GM18873 (cell line): ENCODE data around the gene ERCC4.

Experiments
- ATAC-seq: cut with Tn5 transposase; IDR thresholded peaks from one replicate; pipeline ENCODE4 v1.9.1; 2021; ENCODE audit warnings: mild to moderate bottlenecking, moderate library complexity, moderate number of reproducible peaks; ENCODE audit not compliant: unreplicated experiment, low FRiP score

The ERCC4 gene

GRCh38 chr16:13909872-13910303, 10.1 kb upstream of the ERCC4 start:
- no peak for ATAC-seq

GRCh38 chr16:13911306-13911705, 8.6 kb upstream of the ERCC4 start:
- no peak for ATAC-seq

- ATAC-seq, result no peak
Measured at GRCh38 chr16:13911871-13912270, 8.1 kb upstream of the ERCC4 start.

GRCh38 chr16:13912891-13913290, 7.1 kb upstream of the ERCC4 start:
- ATAC-seq, result no peak

GRCh38 chr16:13913374-13914292, 6.3 kb upstream of the ERCC4 start:
- ATAC-seq, result no peak

GRCh38 chr16:13915033-13915635, 4.8 kb upstream of the ERCC4 start:
- ATAC-seq, result no peak

- ATAC-seq, result no peak
Measured at GRCh38 chr16:13919330-13919682, 648 bp upstream of the ERCC4 start.

- no peak for ATAC-seq
Measured at GRCh38 chr16:13920510-13920818, 510 bp downstream of the ERCC4 start.

GRCh38 chr16:13921328-13921727, 1.4 kb downstream of the ERCC4 start:
- no peak for ATAC-seq

GRCh38 chr16:13923703-13924298, 3.8 kb downstream of the ERCC4 start:
- no peak for ATAC-seq

- no peak for ATAC-seq
Measured at GRCh38 chr16:13926464-13926863, 6.5 kb downstream of the ERCC4 start.

- ATAC-seq, result no peak
Measured at GRCh38 chr16:13926891-13927290, 6.9 kb downstream of the ERCC4 start.

- no peak for ATAC-seq
Measured at GRCh38 chr16:13928646-13929045, 8.7 kb downstream of the ERCC4 start.

GRCh38 chr16:13931845-13932244, 11.9 kb downstream of the ERCC4 start:
- no peak for ATAC-seq

GRCh38 chr16:13935408-13935807, 15.5 kb downstream of the ERCC4 start:
- no peak for ATAC-seq

GRCh38 chr16:13936155-13936554, 16.2 kb downstream of the ERCC4 start:
- no peak for ATAC-seq

GRCh38 chr16:13936596-13937081, 16.7 kb downstream of the ERCC4 start:
- ATAC-seq, result no peak

- ATAC-seq, result no peak
Measured at GRCh38 chr16:13937411-13937810, 17.5 kb downstream of the ERCC4 start.

- ATAC-seq, result no peak
Measured at GRCh38 chr16:13938480-13938879, 18.5 kb downstream of the ERCC4 start.

- ATAC-seq, result no peak
Measured at GRCh38 chr16:13939821-13940220, 19.9 kb downstream of the ERCC4 start.

GRCh38 chr16:13940397-13940933, 20.5 kb downstream of the ERCC4 start:
- no peak for ATAC-seq
